K562 (cell line): ENCODE measurements around the gene CSNK1A1. TPM values are rescaled to one million over a fixed set of nuclear protein-coding genes. Genes with fewer than 3 reads are reported as not detected.
A peak's percentile ranks its signal among the peaks of the same experiment; 100 is the strongest.
"Not testable (repeated sequence)": the region's sequence is repeated elsewhere in the genome, so short reads cannot be mapped to it uniquely, and the experiment has no call there.

Source experiments
- MTA3 ChIP-seq: fragments of 450-650 bp; formaldehyde crosslinking; IDR thresholded peaks from 2 replicates; pipeline ENCODE4 v1.6.1; 2017; ENCODE audit warnings: mild to moderate bottlenecking, borderline replicate concordance
- RAD21 ChIP-seq, 2 experiments: fragments of 250-450 bp in 1 of 2; fragments of 450-650 bp in 1 of 2; sonication (Bioruptor Pico) in 1 of 2; formaldehyde crosslinking in 1 of 2; IDR thresholded peaks in 1 of 2; conservative IDR thresholded peaks in 1 of 2; 2 replicates each; pipeline versions ENCODE4 v1.4.0 to v1.8.0; 2020 to 2022; ENCODE audit warnings: mild to moderate bottlenecking in 2 of 2, moderate library complexity in 1 of 2
- TEAD4 ChIP-seq, 2 experiments: sonication (generic) in 1 of 2; formaldehyde crosslinking in 1 of 2; IDR thresholded peaks; 2 replicates each; pipeline versions ENCODE4 v1.6.1 to v1.8.0; 2012 to 2022; ENCODE audit warnings: borderline replicate concordance in 1 of 2, inconsistent platforms in 1 of 2, low read length in 1 of 2, mild to moderate bottlenecking in 1 of 2, missing genetic modification reagents in 1 of 2
- polyA plus RNA-seq, 8 experiments: library from polyadenylated mRNA; depleted of rRNA in 4 of 8; stranded (reverse) in 5 of 8; unstranded in 3 of 8; fragments of >200 nt; fragmentation: Nextera tagmentation in 2 of 8; fragmentation: Illumina TruSeq in 1 of 8; extraction: Ambion mirVana in 2 of 8; extraction: Trizol in 1 of 8; gene quantifications; 2 replicates each; pipeline versions ENCODE4 v1.2.1 to v1.2.3, GENCODE V29; 2011 to 2014; ENCODE audit warnings: inconsistent platforms in 1 of 8, missing spikeins in 1 of 8
- total RNA-seq, 7 experiments: library from RNA; depleted of rRNA in 6 of 7; stranded (reverse); fragments of >200 nt in 6 of 7; fragmentation: Illumina TruSeq in 2 of 7; extraction: Trizol in 2 of 7; gene quantifications; 2 replicates each; pipeline versions ENCODE4 v1.2.1 to v1.2.3, GENCODE V29; 2011 to 2021; ENCODE audit warnings: low replicate concordance in 1 of 7
- TF ChIP-seq, protein P1 (sequence below), 2 experiments: fragments of 450-650 bp; formaldehyde crosslinking in 1 of 2; IDR thresholded peaks; 2 replicates each; pipeline versions ENCODE4 v1.4.0 to v1.6.1; 2014 to 2020; ENCODE audit warnings: mild to moderate bottlenecking in 2 of 2, borderline replicate concordance in 1 of 2, low read depth in 1 of 2
- TF ChIP-seq, protein P2 (sequence below): sonication (generic); formaldehyde crosslinking; IDR thresholded peaks from 2 replicates; pipeline ENCODE4 v1.8.1; 2023; ENCODE audit warnings: mild to moderate bottlenecking, missing genetic modification reagents

The CSNK1A1 gene
- total and polyA plus RNA-seq, 9 of the 15 experiments (the other 6 are each of a cell fraction or from before 2014, with no cell fraction given): 49.1 to 196 (median 154) TPM

DNA sequence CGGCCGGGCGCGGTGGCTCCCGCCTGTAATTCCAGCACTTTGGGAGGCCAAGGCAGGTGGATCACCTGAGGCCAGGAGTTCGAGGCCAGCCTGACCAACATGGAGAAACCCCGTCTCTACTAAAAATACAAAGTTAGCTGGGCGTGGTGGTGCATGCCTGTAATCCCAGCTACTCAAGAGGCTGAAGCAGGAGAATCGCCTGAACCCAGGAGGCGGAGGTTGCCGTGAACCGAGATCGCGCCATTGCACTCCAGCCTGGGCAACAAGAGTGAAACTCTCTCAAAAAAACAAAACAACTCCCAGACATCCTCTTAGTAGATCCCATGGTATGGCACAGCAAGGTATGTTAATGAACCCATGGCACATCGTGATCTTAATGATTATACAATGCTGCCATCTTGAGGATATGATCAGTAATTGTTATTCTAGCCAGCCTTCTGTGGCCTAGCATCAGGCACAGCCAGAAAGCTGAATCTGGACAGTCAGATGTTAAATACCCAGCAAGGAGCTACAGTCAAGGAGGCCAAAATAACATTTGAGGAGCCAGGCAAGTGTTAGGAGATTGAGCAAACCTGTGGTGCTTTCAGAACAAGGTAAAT is 13.4 kb upstream of the CSNK1A1 start (continued):
- TF ChIP-seq, protein P1, sequence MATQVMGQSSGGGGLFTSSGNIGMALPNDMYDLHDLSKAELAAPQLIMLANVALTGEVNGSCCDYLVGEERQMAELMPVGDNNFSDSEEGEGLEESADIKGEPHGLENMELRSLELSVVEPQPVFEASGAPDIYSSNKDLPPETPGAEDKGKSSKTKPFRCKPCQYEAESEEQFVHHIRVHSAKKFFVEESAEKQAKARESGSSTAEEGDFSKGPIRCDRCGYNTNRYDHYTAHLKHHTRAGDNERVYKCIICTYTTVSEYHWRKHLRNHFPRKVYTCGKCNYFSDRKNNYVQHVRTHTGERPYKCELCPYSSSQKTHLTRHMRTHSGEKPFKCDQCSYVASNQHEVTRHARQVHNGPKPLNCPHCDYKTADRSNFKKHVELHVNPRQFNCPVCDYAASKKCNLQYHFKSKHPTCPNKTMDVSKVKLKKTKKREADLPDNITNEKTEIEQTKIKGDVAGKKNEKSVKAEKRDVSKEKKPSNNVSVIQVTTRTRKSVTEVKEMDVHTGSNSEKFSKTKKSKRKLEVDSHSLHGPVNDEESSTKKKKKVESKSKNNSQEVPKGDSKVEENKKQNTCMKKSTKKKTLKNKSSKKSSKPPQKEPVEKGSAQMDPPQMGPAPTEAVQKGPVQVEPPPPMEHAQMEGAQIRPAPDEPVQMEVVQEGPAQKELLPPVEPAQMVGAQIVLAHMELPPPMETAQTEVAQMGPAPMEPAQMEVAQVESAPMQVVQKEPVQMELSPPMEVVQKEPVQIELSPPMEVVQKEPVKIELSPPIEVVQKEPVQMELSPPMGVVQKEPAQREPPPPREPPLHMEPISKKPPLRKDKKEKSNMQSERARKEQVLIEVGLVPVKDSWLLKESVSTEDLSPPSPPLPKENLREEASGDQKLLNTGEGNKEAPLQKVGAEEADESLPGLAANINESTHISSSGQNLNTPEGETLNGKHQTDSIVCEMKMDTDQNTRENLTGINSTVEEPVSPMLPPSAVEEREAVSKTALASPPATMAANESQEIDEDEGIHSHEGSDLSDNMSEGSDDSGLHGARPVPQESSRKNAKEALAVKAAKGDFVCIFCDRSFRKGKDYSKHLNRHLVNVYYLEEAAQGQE (IDR thresholded peaks at IDR 0.05; ENCODE audit: borderline replicate concordance): peak; percentile 83
- TF ChIP-seq, protein P1 (CRISPR knock-in tag; IDR thresholded peaks at IDR 0.05; ENCODE audit: low read depth): not testable (repeated sequence)
- 0 out of 2 replicates have a peak, but pooled peaks have one; percentile 47 for TF ChIP-seq MTA3
- TF ChIP-seq, protein P2, sequence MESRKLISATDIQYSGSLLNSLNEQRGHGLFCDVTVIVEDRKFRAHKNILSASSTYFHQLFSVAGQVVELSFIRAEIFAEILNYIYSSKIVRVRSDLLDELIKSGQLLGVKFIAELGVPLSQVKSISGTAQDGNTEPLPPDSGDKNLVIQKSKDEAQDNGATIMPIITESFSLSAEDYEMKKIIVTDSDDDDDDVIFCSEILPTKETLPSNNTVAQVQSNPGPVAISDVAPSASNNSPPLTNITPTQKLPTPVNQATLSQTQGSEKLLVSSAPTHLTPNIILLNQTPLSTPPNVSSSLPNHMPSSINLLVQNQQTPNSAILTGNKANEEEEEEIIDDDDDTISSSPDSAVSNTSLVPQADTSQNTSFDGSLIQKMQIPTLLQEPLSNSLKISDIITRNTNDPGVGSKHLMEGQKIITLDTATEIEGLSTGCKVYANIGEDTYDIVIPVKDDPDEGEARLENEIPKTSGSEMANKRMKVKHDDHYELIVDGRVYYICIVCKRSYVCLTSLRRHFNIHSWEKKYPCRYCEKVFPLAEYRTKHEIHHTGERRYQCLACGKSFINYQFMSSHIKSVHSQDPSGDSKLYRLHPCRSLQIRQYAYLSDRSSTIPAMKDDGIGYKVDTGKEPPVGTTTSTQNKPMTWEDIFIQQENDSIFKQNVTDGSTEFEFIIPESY (CRISPR knock-in tag): peak; percentile 39; the same call in 1 of the 2 replicates
- 0 out of 2 replicates have a peak, but pooled peaks have one; percentile 19 for TF ChIP-seq TEAD4 (IDR thresholded peaks at IDR 0.05; ENCODE audit: low read length)
- TF ChIP-seq TEAD4 (CRISPR knock-in tag; IDR thresholded peaks at IDR 0.05; ENCODE audit: borderline replicate concordance): not testable (repeated sequence)
- peak; percentile 83 to 93 for TF ChIP-seq RAD21 (CRISPR knock-in tag; conservative IDR thresholded peaks at IDR 0.05 in 1 of 2, IDR thresholded peaks at IDR 0.05 in 1 of 2)
